Mesodermal cell (in vitro differentiated cells): ENCODE data around the gene COMTD1.
"Not testable (repeated sequence)": the region's sequence is repeated elsewhere in the genome, so short reads cannot be mapped to it uniquely, and the experiment has no call there.

Source experiments
- H3K27ac ChIP-seq: 2 replicates; pipeline ENCODE4 v1.7.0; 2013; ENCODE audit warnings: mild to moderate bottlenecking, low read depth, low read length, moderate library complexity; ENCODE audit not compliant: severe bottlenecking
- H3K36me3 ChIP-seq: 2 replicates; pipeline ENCODE4 v1.7.1; 2013; ENCODE audit warnings: mild to moderate bottlenecking, low read length, moderate library complexity; ENCODE audit not compliant: control insufficient read depth, insufficient read depth
- H3K4me1 ChIP-seq: one replicate; pipeline ENCODE4 v1.7.1; 2013; ENCODE audit warnings: mild to moderate bottlenecking, low read length; ENCODE audit not compliant: insufficient read depth, control insufficient read depth, poor library complexity, severe bottlenecking
- H3K4me3 ChIP-seq: 2 replicates; pipeline ENCODE4 v1.7.0; 2013; ENCODE audit warnings: low read length, control low read depth, mild to moderate bottlenecking; ENCODE audit not compliant: insufficient read depth, poor library complexity, severe bottlenecking; ENCODE audit errors: extremely low read depth
- H3K9me3 ChIP-seq: 2 replicates; pipeline ENCODE4 v1.7.1; 2013; ENCODE audit warnings: mild to moderate bottlenecking, low read length, moderate library complexity; ENCODE audit not compliant: control insufficient read depth
- WGBS, 2 experiments: methylation state at CpG; one replicate each; pipeline ENCODE4 v1.1.5; 2013; ENCODE audit warnings: missing lambda C conversion rate in 2 of 2; ENCODE audit not compliant: insufficient coverage in 2 of 2; 5-methylcytosine and 5-hydroxymethylcytosine counted together

Gene COMTD1

GRCh38 chr10:75203046-75203620 is 32.6 kb downstream of the COMTD1 start:
- not testable (repeated sequence) for H3K36me3 ChIP-seq, H3K4me3 ChIP-seq, H3K9me3 ChIP-seq, H3K27ac ChIP-seq
- 91 to 97% methylated on average over 7 to 9 of the region's 11 CpGs for WGBS, 2 experiments
- peaks cover 16% of the 10 kb centered on the region for H3K4me1 ChIP-seq

GRCh38 chr10:75202321-75203045 is 33.3 kb downstream of the COMTD1 start:
- no peak overlapping the region for H3K27ac ChIP-seq
- peaks cover 10% of the 10 kb centered on the region for H3K4me1 ChIP-seq
- no peak overlapping the region for H3K4me3 ChIP-seq
- H3K36me3 ChIP-seq = no peaks in the 10 kb centered on the region
- no peaks in the 10 kb centered on the region for H3K9me3 ChIP-seq
- WGBS, 2 experiments = 100% methylated on average over 1 of the region's 1 CpG

GRCh38 chr10:75201793-75202307 is 33.9 kb downstream of the COMTD1 start:
- no peaks in the 10 kb centered on the region for H3K36me3 ChIP-seq
- H3K9me3 ChIP-seq = no peaks in the 10 kb centered on the region
- H3K4me1 ChIP-seq = peaks cover 8% of the 10 kb centered on the region
- WGBS, 2 experiments = 92% methylated on average over 7 to 8 of the region's 9 CpGs
- H3K27ac ChIP-seq = no peak overlapping the region
- no peak overlapping the region for H3K4me3 ChIP-seq

- H3K4me3 ChIP-seq, H3K9me3 ChIP-seq, H3K27ac ChIP-seq, H3K36me3 ChIP-seq, H3K4me1 ChIP-seq: not testable (repeated sequence)
- 92 to 95% methylated on average over 2 to 5 of the region's 6 CpGs for WGBS, 2 experiments
Observed at GRCh38 chr10:75199949-75200348, 35.8 kb downstream of the COMTD1 start.

- 70 to 93% methylated on average over 1 to 2 of the region's 2 CpGs for WGBS, 2 experiments
- no peaks in the 10 kb centered on the region for H3K36me3 ChIP-seq
Observed at GRCh38 chr10:75197906-75198305, 37.9 kb downstream of the COMTD1 start.

GRCh38 chr10:75197066-75197465 is 38.7 kb downstream of the COMTD1 start:
- Histone ChIP-seq H3K9me3 (no peaks in the 10 kb centered on the region), H3K4me1 (no peaks in the 10 kb centered on the region), H3K4me3 (no peak overlapping the region), H3K27ac (no peak overlapping the region), H3K36me3 (no peaks in the 10 kb centered on the region)
- 92 to 93% methylated on average over 2 of the region's 3 CpGs for WGBS, 2 experiments

More at GRCh38 chr10:75197906-75198305, 37.9 kb downstream of the COMTD1 start:
- Histone ChIP-seq H3K4me1 (peaks cover 2% of the 10 kb centered on the region), H3K9me3 (no peaks in the 10 kb centered on the region), H3K4me3 (no peak overlapping the region), H3K27ac (no peak overlapping the region)

- no peak overlapping the region for H3K4me3 ChIP-seq
- H3K36me3 ChIP-seq = no peaks in the 10 kb centered on the region
- H3K9me3 ChIP-seq = no peaks in the 10 kb centered on the region
- H3K27ac ChIP-seq = no peak overlapping the region
- WGBS, 2 experiments = 94 to 97% methylated on average over 4 of the region's 6 CpGs
- peaks cover 4% of the 10 kb centered on the region for H3K4me1 ChIP-seq
Observed at GRCh38 chr10:75195035-75195763, 40.6 kb downstream of the COMTD1 start.

GRCh38 chr10:75194625-75195024 is 41.1 kb downstream of the COMTD1 start:
- H3K27ac ChIP-seq, H3K4me1 ChIP-seq, H3K9me3 ChIP-seq, H3K4me3 ChIP-seq, H3K36me3 ChIP-seq: not testable (repeated sequence)
- 94 to 100% methylated on average over 2 of the region's 4 CpGs for WGBS, 2 experiments

GRCh38 chr10:75191821-75192568 is 43.8 kb downstream of the COMTD1 start:
- 90% methylated on average over 7 to 8 of the region's 10 CpGs for WGBS, 2 experiments

GRCh38 chr10:75189266-75190096 is 46.3 kb downstream of the COMTD1 start:
- WGBS, 2 experiments = 95 to 99% methylated on average over 7 to 11 of the region's 12 CpGs
- H3K27ac ChIP-seq = no peak overlapping the region
- peaks cover 8% of the 10 kb centered on the region for H3K4me1 ChIP-seq
- H3K4me3 ChIP-seq = no peak overlapping the region
- no peaks in the 10 kb centered on the region for H3K36me3 ChIP-seq
- H3K9me3 ChIP-seq = no peaks in the 10 kb centered on the region

More at GRCh38 chr10:75191821-75192568, 43.8 kb downstream of the COMTD1 start:
- no peaks in the 10 kb centered on the region for H3K9me3 ChIP-seq
- no peak overlapping the region for H3K4me3 ChIP-seq
- H3K4me1 ChIP-seq = peaks cover 8% of the 10 kb centered on the region
- H3K36me3 ChIP-seq = no peaks in the 10 kb centered on the region
- peak overlapping the region; percentile 71 for H3K27ac ChIP-seq
